ENCODE results near the gene DBNDD2.

DBNDD2 gene

GRCh38 chr20:45387274-45387673 lies 20.8 kb upstream of the DBNDD2 start:
- DNase-seq: no peak

GRCh38 chr20:45390931-45391330 lies 17.2 kb upstream of the DBNDD2 start:
- DNase-seq: no peak

GRCh38 chr20:45391559-45391958 lies 16.5 kb upstream of the DBNDD2 start:
- no peak for DNase-seq

GRCh38 chr20:45392733-45393132 lies 15.4 kb upstream of the DBNDD2 start:
- DNase-seq: peak in 1 of 2 experiments; percentile 18

- DNase-seq: no peak
Measured at GRCh38 chr20:45394221-45395113, 13.6 kb upstream of the DBNDD2 start.

- DNase-seq: no peak
Measured at GRCh38 chr20:45395114-45395415, 13.0 kb upstream of the DBNDD2 start.

- DNase-seq: no peak
Measured at GRCh38 chr20:45399018-45399417, 9.1 kb upstream of the DBNDD2 start.

- no peak for DNase-seq
Measured at GRCh38 chr20:45400346-45401031, 7.6 kb upstream of the DBNDD2 start.

- DNase-seq: no peak
Measured at GRCh38 chr20:45402946-45403345, 5.1 kb upstream of the DBNDD2 start.

GRCh38 chr20:45404438-45404837 lies 3.7 kb upstream of the DBNDD2 start:
- no peak for DNase-seq

GRCh38 chr20:45405571-45406259 lies 2.4 kb upstream of the DBNDD2 start:
- DNase-seq: peak in 1 of 2 experiments; percentile 80

- DNase-seq: peak; percentile 52 to 94
Measured at GRCh38 chr20:45406260-45407066, 1.6 kb upstream of the DBNDD2 start.

- peak; percentile 44 to 88 for DNase-seq
Measured at GRCh38 chr20:45407067-45407745, 883 bp upstream of the DBNDD2 start.

- no peak for DNase-seq
Measured at GRCh38 chr20:45408646-45409213, 641 bp downstream of the DBNDD2 start.

- no peak for DNase-seq
Measured at GRCh38 chr20:45409521-45410272, 1.6 kb downstream of the DBNDD2 start.

GRCh38 chr20:45410887-45411286 lies 2.8 kb downstream of the DBNDD2 start:
- no peak for DNase-seq

GRCh38 chr20:45412653-45413052 lies 4.6 kb downstream of the DBNDD2 start:
- no peak for DNase-seq

GRCh38 chr20:45413479-45413878 lies 5.4 kb downstream of the DBNDD2 start:
- DNase-seq: no peak

- DNase-seq: peak; percentile 94 to 96
Measured at GRCh38 chr20:45415822-45416637, 7.9 kb downstream of the DBNDD2 start, which contains the start of gene PIGT. TSS of gene PIGT (plus strand) at chr20:45416141. CDS start at chr20:45416157, 16 bp downstream.

GRCh38 chr20:45416917-45417316 lies 8.8 kb downstream of the DBNDD2 start:
- no peak for DNase-seq
